HG02884 (cell line): ENCODE results near the gene OR6N2.

Experiments
- ATAC-seq: cut with Tn5 transposase; IDR thresholded peaks from one replicate; pipeline ENCODE4 v1.9.1; 2021; ENCODE audit warnings: mild to moderate bottlenecking, moderate library complexity; ENCODE audit not compliant: unreplicated experiment

The OR6N2 gene

DNA sequence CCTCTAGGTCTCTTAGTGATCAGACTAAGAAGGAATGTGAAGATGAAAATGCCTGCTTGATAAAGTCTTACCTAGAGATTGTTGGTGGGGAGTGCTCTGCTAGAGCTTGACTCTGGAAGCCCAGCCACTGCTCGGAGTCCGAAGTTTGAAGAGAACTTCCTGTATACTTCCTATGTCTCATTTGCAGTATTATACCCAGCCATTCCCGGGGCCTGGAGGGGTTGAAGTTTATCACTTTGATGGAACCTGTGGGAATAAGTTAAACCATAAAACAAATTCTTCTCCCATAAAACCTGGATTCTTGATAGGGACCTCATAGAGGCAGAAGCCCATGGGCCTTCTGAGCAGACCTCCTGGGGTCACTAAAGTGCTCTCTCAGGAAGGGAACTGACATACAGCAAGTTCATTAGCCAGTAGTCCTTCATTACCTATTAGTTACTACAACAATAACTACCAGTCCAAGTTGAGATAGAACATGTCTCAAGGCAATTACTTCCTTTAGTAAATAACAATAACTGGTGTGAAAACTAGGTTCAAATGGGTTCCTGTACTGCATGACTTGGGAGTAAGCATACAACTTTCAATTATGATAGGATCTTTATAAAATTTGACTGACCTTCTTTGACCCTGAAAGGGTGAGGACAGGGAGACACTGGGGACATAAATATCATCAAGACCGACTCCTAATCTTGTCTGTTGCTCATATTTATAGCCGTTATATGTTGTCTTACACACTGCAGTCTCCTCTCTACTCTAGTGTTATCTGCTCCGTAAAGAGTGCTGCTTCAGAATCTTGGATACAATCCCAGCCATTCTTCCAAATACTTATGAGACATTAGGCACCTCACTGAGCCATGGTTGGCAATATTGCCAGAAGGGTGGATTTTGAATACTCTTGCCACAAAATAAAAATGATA is 8.8 kb downstream of the OR6N2 start, which contains the start of gene OR6N1:
OR6N1 (minus strand) TSS at position 246 of the 917 bp plus-strand sequence. CDS start 5,513 bp downstream, outside the sequence.
- ATAC-seq = no peak

DNA sequence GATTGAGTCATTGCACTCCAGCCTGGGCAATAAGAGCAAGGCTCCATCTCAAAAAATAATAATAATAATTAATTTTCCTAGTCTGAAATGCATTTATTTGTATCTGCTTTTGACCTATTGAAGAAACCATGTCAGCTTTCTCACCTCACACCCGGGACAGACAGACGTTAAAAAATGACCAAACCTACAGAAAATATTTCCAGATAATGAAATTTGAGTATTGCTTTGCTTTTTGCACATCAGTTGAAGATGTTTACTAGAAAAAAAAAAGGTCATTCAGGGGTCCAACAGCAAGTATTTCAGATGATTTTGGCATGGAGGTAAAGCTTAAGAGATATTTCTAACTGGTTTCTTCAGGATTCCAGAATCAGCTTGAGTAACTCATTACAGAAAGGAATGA is 26.6 kb downstream of the OR6N2 start, which contains the start of gene OR6K6:
OR6K6 (plus strand) TSS at position 301 of the 400 bp plus-strand sequence. CDS start 168 bp downstream, outside the sequence.
- no peak for ATAC-seq

DNA sequence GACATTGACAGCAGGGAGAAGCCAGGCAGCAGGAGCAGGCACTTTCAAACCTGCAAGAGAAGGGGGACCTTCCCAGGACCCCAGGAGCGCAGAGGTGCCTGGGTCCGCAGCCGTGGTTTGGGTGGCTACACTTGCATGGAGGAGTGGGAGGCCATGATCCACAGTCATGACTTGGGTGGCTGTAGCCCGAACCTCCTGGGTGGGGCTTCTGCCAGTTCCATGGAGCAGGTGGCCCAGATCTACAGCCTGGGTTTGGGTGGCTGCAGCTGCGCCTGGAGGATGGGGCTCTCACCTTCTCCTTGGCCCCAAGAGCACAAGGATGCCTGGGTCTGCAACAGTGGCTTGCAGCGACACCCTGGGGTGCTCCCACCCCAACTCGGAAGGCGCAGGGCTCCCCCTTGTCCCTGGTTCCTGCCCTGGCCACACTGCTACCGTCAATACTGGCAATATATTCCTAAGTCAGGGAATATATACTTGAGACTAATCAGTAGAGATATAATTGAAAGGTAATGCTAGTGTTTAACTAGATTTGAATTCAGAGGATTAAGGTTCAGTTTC is 28.8 kb downstream of the OR6N2 start:
- no peak for ATAC-seq

DNA sequence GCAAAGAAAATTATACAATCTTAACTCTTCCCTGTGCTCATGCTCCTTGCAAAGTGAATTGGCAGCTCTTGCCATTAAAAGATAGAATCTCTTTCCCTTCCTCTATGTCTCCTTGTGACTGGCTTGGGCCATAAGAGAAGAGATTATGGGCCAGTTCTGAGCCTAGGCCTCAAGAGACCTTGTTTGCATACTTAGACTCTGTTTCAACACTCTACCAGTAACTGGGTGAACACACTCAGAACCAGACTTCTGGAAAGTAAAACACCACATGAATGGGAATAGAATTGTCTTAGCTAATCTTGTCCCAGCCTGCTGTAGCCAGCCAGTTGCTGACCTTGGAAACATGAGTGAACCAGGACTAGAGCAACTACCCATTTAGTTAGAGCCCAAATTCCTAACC is 45.2 kb downstream of the OR6N2 start:
- ATAC-seq = no peak

DNA sequence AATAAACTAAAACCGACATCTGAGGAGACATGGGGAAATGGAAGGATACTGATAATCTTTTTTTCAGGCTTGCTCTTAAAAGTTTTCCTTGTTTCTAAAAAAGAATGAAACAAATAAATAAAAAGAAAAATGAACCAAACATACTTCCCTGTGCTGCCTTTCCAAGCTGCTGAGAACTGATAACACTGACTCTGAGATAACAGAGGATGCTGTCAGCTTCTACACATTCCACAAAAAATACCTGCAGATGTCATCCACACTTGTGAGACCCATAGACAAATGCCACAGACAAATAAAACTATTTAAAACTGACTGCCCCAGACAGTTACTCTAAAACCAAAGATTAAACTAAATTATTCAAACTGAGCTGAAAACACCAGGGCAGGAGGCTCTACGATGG is 48.5 kb downstream of the OR6N2 start:
- no peak for ATAC-seq

DNA sequence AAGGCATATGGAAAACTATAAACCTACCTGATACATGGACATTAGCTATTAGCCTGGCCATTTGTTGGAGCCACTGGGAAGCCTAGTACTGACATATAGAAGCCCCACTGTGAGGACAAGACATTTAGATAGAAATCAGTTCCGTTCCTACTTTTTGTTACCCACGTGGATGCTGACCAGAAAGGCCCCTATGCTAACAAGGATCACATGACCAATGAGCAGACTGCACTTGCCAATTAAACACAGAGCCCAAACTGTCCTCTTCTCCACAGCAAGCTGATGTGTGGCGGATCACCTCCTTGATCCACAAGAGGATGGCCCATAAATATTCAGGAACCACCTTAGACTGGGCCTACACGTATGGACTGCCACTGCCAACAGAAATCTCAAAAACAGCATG is 49.3 kb downstream of the OR6N2 start:
- no peak for ATAC-seq

DNA sequence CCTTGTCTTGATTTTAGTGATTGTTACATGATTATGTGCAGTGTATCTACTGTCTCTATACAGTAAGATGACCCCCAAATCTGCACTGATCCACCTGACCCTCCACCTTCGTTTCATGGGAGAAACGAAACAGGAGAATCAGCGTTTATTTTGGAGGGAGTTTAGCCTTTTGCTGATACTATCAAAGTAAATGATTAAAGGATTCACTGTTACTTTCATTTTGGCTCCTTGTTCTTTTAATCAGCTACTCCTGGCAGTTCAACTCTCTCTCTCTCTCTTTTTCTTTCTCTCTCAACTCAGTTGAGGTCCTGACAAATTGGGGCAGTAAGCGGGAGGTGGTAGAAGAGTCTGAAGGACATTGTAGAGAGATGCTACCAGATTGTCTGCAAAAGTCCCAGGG is 50.6 kb downstream of the OR6N2 start:
- no peak for ATAC-seq

DNA sequence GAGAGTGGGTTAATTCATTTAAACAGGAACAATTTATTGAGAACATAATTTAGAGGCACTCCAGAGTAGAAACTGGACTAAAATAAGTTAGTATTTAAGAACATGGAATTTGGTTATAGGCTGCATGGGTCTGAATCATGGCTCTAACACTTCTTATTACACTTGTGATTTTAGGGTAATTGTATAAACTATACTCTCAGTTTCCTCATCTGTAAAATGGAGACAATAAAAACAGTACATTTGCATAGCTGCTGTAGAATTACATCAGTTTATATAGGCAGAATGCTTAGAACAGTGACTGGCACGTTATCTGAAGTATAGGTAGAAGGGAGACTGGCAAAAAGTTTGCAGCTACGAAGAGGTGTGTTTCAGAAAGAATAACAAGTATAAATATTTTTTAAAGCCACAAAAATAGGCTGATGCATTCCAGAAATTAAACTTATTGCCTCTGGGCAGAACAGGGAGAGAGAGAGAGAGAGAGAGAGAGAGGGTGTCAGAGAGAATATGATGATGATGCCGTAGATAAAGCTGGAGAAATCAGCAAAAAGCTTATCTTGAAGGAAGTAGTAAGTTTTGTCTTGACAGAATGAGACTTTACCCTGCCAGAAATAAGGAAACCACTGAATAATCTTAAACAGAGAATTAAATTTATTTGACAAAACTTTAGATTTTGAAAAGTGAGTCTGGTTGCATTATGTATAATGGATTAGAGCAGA is 52.3 kb downstream of the OR6N2 start:
- no peak for ATAC-seq

DNA sequence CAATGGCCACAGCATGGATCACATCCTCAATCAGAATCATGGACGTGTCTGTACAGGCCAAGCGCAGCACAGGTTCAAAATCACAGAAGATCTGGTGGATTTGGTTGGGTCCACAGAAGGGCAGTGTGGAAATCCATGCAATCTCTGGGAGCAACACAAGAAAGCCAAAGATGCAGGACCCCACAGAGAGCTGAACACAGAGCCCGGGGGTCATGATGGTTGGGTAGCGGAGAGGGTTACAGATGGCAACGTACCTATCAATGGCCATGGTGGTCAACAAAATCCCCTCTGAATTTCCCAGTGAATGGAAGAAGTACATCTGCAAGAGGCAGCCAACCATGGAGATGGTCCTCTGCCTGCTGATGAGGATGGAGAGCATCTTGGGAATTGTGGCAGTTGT is 56.6 kb downstream of the OR6N2 start:
- ATAC-seq = no peak
